NCI-H1694 treated with DMSO at 0.1 percent for 48 hours (cell line): Measurements from ENCODE around the gene PLD5.
"Not testable (repeated sequence)": the region's sequence is repeated elsewhere in the genome, so short reads cannot be mapped to it uniquely, and the experiment has no call there.

Source experiments
- DNase-seq: peaks from one replicate; lab custom pipeline; 2025; lab: John Stamatoyannopoulos, UW

PLD5 gene

GRCh38 chr1:242212401-242212800, 312.1 kb downstream of the PLD5 start:
- no peak for DNase-seq

DNA sequence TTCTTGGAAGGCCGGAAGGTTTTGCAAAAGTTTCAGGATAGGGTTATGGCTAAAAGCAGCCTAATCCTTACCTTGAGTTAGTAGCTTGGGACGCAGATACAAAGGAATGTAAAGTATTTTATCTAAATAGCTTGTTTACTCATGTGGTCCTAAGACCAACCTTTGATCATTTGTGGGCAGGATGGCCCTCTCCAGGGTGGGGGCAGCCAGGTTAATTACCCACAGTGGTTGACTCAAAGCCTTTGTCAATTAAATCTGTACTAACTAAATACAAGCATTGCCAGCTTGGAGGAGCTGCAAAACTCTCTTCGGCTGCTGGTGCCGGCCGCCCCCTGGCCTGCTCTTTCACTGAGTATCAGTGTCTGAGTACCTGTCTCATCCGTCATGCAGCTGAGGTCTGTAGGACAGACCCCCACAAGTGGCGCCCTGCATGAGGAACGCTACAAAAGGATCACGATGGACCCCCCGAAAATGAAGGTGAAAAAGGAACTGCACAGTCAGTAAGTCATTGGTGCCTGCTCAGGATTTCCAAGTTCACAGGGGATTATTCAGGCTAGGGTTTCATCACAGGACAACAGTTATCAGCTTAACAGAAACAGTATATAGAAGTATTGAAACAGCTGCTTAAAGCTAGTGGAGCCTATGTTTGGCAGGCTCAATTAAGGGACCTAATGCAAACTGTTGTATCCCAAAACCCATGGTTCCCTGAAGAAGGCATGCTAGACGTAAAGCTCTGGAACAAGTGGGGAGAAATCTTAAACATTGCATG, 313.1 kb downstream of the PLD5 start:
- no peak for DNase-seq

DNA sequence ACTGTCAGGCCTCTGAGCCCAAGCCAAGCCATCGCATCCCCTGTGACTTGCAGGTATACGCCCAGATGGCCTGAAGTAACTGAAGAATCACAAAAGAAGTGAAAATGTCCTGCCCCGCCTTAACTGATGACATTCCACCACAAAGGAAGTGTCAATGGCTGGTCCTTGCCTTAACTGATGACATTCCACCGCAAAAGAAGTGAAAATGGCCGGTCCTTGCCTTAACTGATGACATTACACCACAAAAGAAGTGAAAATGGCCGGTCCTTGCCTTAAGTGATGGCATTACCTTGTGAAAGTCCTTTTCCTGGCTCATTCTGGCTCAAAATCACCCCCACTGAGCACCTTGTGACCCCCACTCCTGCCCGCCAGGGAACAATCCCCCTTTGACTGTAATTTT, 314.2 kb downstream of the PLD5 start:
- DNase-seq = not testable (repeated sequence)

- no peak for DNase-seq
These were observed 315.4 kb downstream of the PLD5 start for GRCh38 chr1:242209063-242209462.

DNA sequence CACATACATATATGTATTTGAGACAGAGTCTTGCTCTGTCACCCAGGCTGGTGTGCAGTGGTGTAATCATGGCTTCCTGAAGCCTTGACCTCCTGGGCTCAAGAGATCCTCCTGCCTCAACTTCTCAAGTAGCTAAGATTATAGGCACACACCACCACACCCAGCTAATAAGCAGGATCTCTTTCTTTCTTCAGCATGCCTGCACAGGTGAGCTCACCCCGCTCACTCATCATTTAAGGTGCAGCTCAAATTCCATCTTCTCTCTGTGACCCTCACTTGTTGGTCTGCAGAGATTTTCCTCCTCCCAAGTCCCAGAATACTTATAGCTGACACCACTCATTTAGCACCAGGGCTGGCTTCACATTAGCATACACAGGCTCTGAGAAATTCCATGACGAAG, 316.5 kb downstream of the PLD5 start:
- DNase-seq = no peak

DNA sequence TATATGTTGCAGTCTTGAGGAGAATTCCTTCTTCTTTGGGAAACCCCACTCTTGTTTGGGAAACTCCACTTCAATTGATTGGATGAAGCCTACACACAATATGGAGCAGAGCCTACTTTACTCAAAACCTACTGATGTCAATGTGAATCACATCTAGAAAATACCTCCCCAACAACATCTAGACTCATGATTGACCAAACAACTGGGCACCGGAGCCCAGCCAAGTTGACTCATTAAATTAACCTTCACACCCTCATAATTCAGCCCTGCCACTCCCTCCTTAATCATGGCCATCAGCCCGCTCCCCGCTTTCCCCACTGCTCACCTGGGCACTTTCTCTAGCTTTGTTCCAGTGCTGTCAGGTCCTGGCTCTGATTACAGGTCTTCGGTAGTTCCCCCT, 317.5 kb downstream of the PLD5 start:
- no peak for DNase-seq

- DNase-seq = peak; percentile 15
These were observed 318.6 kb downstream of the PLD5 start for GRCh38 chr1:242205622-242206489.

GRCh38 chr1:242203262-242203661, 321.2 kb downstream of the PLD5 start:
- no peak for DNase-seq

GRCh38 chr1:242201090-242201489, 323.4 kb downstream of the PLD5 start:
- no peak for DNase-seq

- DNase-seq = no peak
These were observed 324.6 kb downstream of the PLD5 start for GRCh38 chr1:242199776-242200458.

DNA sequence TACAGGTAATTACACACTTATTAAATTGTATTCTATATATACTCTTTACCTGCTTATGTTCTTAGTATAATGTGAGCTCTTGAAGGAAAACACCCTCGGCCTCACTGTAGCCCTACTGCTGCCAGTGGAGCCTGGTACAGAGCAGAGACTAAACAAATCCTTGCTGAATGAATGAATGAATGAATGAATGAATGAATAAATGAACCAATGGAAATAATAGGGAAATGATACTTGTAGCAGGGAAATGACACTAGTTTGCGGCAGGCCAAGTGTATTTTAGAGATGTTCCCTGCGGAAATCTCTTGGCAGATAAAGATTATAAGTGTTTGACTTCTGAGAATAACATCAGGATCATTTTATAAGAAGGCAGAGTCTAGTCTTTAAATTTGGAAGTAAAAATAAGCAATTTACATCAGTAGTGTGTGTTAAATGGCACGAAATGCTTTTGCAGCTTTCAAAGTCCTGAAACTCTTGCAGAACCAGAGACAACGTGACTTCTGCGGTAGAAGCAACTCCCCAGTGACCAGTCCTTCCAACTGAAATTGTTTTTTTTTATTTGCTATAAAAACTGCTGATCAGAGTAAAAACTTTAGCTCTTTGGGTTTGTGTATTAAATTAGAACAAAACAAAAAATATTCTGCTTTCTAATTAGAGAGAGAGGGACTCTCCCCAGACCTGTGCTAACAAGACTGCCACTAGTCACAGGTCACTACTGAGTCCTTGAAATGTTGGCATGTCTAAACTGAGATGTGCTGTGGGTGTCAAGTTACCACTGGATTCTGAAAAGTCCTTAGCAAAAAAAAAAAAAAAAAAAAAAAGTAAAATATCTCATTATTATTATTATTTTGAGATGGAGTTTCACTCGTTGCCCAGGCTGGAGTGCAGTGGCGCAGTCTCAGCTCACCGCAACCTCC, 326.3 kb downstream of the PLD5 start:
- DNase-seq = no peak

GRCh38 chr1:242196914-242197313, 327.6 kb downstream of the PLD5 start:
- no peak for DNase-seq

DNA sequence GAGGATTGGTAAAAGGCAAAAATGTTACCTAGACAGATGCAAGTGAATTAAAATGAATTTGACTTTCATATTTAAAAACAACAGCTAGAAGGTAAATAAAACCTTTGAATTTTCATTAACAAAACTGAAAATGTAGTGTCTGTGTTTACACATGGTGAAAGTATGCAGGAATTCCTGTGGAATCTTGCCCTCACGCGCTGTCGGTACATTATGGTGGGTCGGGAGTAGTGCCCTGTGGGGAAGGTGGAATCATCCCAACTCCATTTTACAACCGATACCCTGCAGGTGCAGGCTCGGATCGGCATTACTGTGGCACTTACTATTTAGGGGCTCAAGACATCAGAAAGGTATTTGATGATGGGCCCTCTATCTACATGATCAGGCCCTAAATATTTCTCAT, 328.4 kb downstream of the PLD5 start:
- DNase-seq = no peak

DNA sequence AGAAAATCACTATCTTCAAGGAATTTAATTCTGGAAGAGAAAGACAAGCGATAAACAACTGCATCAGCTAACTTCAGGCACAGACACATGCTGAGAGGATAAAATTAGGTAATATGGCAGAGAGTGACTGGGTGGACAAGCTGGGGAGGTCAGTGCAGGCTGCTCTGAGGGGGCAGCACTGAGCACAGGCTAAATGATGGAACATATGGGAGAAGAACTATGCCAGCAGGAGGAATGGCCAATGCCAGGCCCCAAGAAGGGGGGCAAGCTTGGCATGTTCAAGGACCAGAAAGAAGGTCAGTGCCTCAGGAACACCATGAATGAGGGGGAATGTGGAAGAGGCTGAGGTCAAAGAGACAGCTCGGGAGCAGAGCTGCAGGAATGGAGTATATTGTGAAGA, 334.9 kb downstream of the PLD5 start:
- DNase-seq = no peak

- no peak for DNase-seq
These were observed 336.7 kb downstream of the PLD5 start for GRCh38 chr1:242187816-242188215.

GRCh38 chr1:242187171-242187570, 337.3 kb downstream of the PLD5 start:
- DNase-seq = no peak

DNA sequence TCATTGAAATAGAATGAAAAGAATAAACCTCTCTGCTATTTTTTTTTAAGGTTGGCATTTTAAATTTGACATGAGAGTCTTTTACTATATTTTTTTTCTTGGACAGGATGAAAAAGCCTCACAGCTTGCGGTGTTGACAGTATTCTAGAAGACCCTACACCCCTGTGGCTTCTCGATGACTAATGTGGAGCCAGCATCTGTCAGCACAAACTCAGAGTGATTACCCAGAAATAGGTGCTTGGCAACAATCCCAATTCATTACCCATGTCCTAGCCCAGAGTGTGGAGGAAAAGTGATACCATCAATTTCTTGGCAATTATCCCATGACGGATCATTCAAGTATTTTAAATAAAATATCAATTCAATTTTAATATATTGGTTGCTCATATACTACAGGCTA, 338.8 kb downstream of the PLD5 start:
- DNase-seq = peak; percentile 97

- DNase-seq = peak; percentile 97
These were observed 339.5 kb downstream of the PLD5 start for GRCh38 chr1:242184955-242185354.

GRCh38 chr1:242179767-242180166, 344.7 kb downstream of the PLD5 start:
- DNase-seq = not testable (repeated sequence)

GRCh38 chr1:242178924-242179708, 345.4 kb downstream of the PLD5 start:
- no peak for DNase-seq

GRCh38 chr1:242178436-242178835, 346.1 kb downstream of the PLD5 start:
- no peak for DNase-seq
